H9 (cell line): ENCODE data around the gene C1QTNF2. TPM values are rescaled to one million over a fixed set of nuclear protein-coding genes. Genes with fewer than 3 reads are reported as not detected.
A peak's percentile ranks its signal among the peaks of the same experiment; 100 is the strongest.

Source experiments
- DNase-seq: peaks from one replicate; pipeline ENCODE4 v3.0.0-alpha.2; 2017
- H2AFZ ChIP-seq: one replicate; pipeline ENCODE4 v1.6.1; 2013; ENCODE audit warnings: mild to moderate bottlenecking, low read length, control low read depth, moderate library complexity
- H2AK5ac ChIP-seq: 2 replicates; pipeline ENCODE4 v1.6.1; 2013; ENCODE audit warnings: low read length, control low read depth, mixed read lengths; ENCODE audit not compliant: insufficient read length
- H2BK120ac ChIP-seq: one replicate; pipeline ENCODE4 v1.6.1; 2013; ENCODE audit warnings: low read depth, mild to moderate bottlenecking, low read length, control low read depth, inconsistent platforms; ENCODE audit not compliant: poor library complexity, severe bottlenecking
- H2BK12ac ChIP-seq: 2 replicates; pipeline ENCODE4 v1.6.1; 2013; ENCODE audit warnings: low read length, control low read depth, mixed read lengths, low read depth; ENCODE audit not compliant: insufficient read length
- H2BK15ac ChIP-seq: 2 replicates; pipeline ENCODE4 v1.6.1; 2013; ENCODE audit warnings: low read depth, low read length, control low read depth
- H2BK20ac ChIP-seq: one replicate; pipeline ENCODE4 v1.6.1; 2013; ENCODE audit warnings: low read depth, mild to moderate bottlenecking, low read length, control low read depth, inconsistent platforms; ENCODE audit not compliant: poor library complexity, severe bottlenecking
- H2BK5ac ChIP-seq: 2 replicates; pipeline ENCODE4 v1.6.1; 2013; ENCODE audit warnings: low read length, control low read depth, mixed read lengths; ENCODE audit not compliant: insufficient read length
- H3K14ac ChIP-seq: 2 replicates; pipeline ENCODE4 v1.6.1; 2013; ENCODE audit warnings: low read length, control low read depth; ENCODE audit not compliant: insufficient read depth
- H3K18ac ChIP-seq: 2 replicates; pipeline ENCODE4 v1.6.1; 2013; ENCODE audit warnings: low read depth, mild to moderate bottlenecking, mixed read lengths, low read length, control low read depth; ENCODE audit not compliant: insufficient read length
- H3K23ac ChIP-seq: 2 replicates; pipeline ENCODE4 v1.6.1; 2013; ENCODE audit warnings: low read length, control low read depth, mixed read lengths, low read depth; ENCODE audit not compliant: insufficient read length
- H3K23me2 ChIP-seq: 2 replicates; pipeline ENCODE4 v1.6.1; 2013; ENCODE audit warnings: low read depth, mild to moderate bottlenecking, mixed read lengths, low read length, control low read depth; ENCODE audit not compliant: insufficient read length, poor library complexity, severe bottlenecking
- H3K27ac ChIP-seq: 2 replicates; pipeline ENCODE4 v1.5.1; 2013; ENCODE audit warnings: low read length, control low read depth, mixed read lengths, low read depth; ENCODE audit not compliant: insufficient read length
- H3K27me3 ChIP-seq: 2 replicates; pipeline ENCODE4 v1.6.1; 2013; ENCODE audit warnings: low read length, control low read depth, inconsistent platforms; ENCODE audit not compliant: insufficient read depth
- H3K4ac ChIP-seq: 2 replicates; pipeline ENCODE4 v1.6.1; 2013; ENCODE audit warnings: low read depth, mild to moderate bottlenecking, control low read depth, inconsistent platforms, low read length, moderate library complexity
- H3K4me1 ChIP-seq: 2 replicates; pipeline ENCODE4 v1.6.1; 2013; ENCODE audit warnings: low read length, control low read depth, inconsistent platforms; ENCODE audit not compliant: insufficient read depth
- H3K4me2 ChIP-seq: 2 replicates; pipeline ENCODE4 v1.6.1; 2013; ENCODE audit warnings: low read length, control low read depth, mixed read lengths; ENCODE audit not compliant: insufficient read length, insufficient read depth
- H3K56ac ChIP-seq: 2 replicates; pipeline ENCODE4 v1.6.1; 2013; ENCODE audit warnings: low read depth, mild to moderate bottlenecking, mixed read lengths, low read length, control low read depth; ENCODE audit not compliant: insufficient read length
- H3K79me1 ChIP-seq: 2 replicates; pipeline ENCODE4 v1.6.1; 2013; ENCODE audit warnings: low read depth, mild to moderate bottlenecking, moderate library complexity, low read length, control low read depth, inconsistent platforms; ENCODE audit not compliant: insufficient read depth, poor library complexity, severe bottlenecking
- H3K79me2 ChIP-seq: 2 replicates; pipeline ENCODE4 v1.6.1; 2013; ENCODE audit warnings: low read length, control low read depth, inconsistent platforms; ENCODE audit not compliant: insufficient read depth
- H3K9ac ChIP-seq: 2 replicates; pipeline ENCODE4 v1.6.1; 2013; ENCODE audit warnings: low read length, control low read depth, mixed read lengths; ENCODE audit not compliant: insufficient read length; ENCODE audit errors: extremely low read depth
- H3K9me3 ChIP-seq: one replicate; pipeline ENCODE4 v1.6.1; 2013; ENCODE audit warnings: low read depth, low read length, inconsistent platforms; ENCODE audit not compliant: control insufficient read depth
- H3T11ph ChIP-seq: one replicate; pipeline ENCODE4 v1.6.1; 2013; ENCODE audit warnings: mild to moderate bottlenecking, low read length, control low read depth, inconsistent platforms
- H4K20me1 ChIP-seq: one replicate; pipeline ENCODE4 v1.6.1; 2013; ENCODE audit not compliant: control insufficient read depth, insufficient read length, insufficient read depth
- H4K5ac ChIP-seq: 2 replicates; pipeline ENCODE4 v1.6.1; 2013; ENCODE audit warnings: low read depth, mild to moderate bottlenecking, mixed read lengths, low read length, control low read depth; ENCODE audit not compliant: insufficient read length
- H4K8ac ChIP-seq: replicated peaks from 2 replicates; pipeline ENCODE4 v1.6.1; 2013; ENCODE audit warnings: low read length, control low read depth, mixed read lengths, low read depth; ENCODE audit not compliant: insufficient read length
- H4K91ac ChIP-seq: 2 replicates; pipeline ENCODE4 v1.6.1; 2013; ENCODE audit warnings: low read depth, mild to moderate bottlenecking, moderate library complexity, mixed read lengths, low read length, control low read depth; ENCODE audit not compliant: insufficient read length
- H3K27ac Mint-ChIP-seq, 3 experiments: 2 replicates in 2 of 3; 3 replicates in 1 of 3; pipeline ENCODE4 v1.8.0; 2020 to 2021; ENCODE audit warnings: mixed read lengths in 3 of 3, mild to moderate bottlenecking in 1 of 3, moderate library complexity in 1 of 3
- H3K27me3 Mint-ChIP-seq: 2 replicates; pipeline ENCODE4 v1.8.0; 2021; ENCODE audit warnings: low read depth, mild to moderate bottlenecking, moderate library complexity, mixed read lengths
- H3K36me3 Mint-ChIP-seq, 3 experiments: 2 replicates in 2 of 3; 3 replicates in 1 of 3; pipeline ENCODE4 v1.8.0; 2020 to 2021; ENCODE audit warnings: low read depth in 3 of 3, mixed read lengths in 3 of 3; ENCODE audit not compliant: insufficient read depth in 1 of 3
- H3K4me1 Mint-ChIP-seq, 2 experiments: 2 replicates each; pipeline ENCODE4 v1.8.0; 2020; ENCODE audit warnings: mixed read lengths in 2 of 2
- H3K4me3 Mint-ChIP-seq, 2 experiments: 2 replicates in 1 of 2; 3 replicates in 1 of 2; pipeline ENCODE4 v1.8.0; 2020 to 2021; ENCODE audit warnings: mild to moderate bottlenecking in 2 of 2, mixed read lengths in 2 of 2, moderate library complexity in 1 of 2
- H3K9me3 Mint-ChIP-seq, 2 experiments: 2 replicates in 1 of 2; 3 replicates in 1 of 2; pipeline ENCODE4 v1.8.0; 2020; ENCODE audit warnings: mild to moderate bottlenecking in 2 of 2, mixed read lengths in 2 of 2, moderate library complexity in 1 of 2
- CTCF ChIP-seq: fragments of 200-600 bp; sonication (generic); conservative IDR thresholded peaks from 3 replicates; pipeline ENCODE4 v1.8.0; 2021; ENCODE audit warnings: antibody characterized with exemption, mild to moderate bottlenecking
- WGBS: extraction: QIAGEN DNeasy Blood & Tissue Kit; methylation state at CpG from one replicate; pipeline ENCODE4 v1.1.7; 2013; ENCODE audit warnings: missing lambda C conversion rate, low lambda C conversion rate, mixed read lengths; ENCODE audit not compliant: insufficient read length; ENCODE audit errors: extremely low coverage; 5-methylcytosine and 5-hydroxymethylcytosine counted together
- total RNA-seq: library from RNA; stranded (reverse); gene quantifications from 2 replicates; pipeline ENCODE4 v1.2.1, GENCODE V29; 2021

The C1QTNF2 gene
- total RNA-seq, 1 experiment from 2014 or later: 0.59 TPM

GRCh38 chr5:160349935-160350303 lies 20.5 kb downstream of the C1QTNF2 start:
- no peaks in the 10 kb centered on the region for H3K79me1 ChIP-seq
- H2BK120ac ChIP-seq: no peak overlapping the region
- Mint-ChIP-seq H3K9me3 (no peaks in the 10 kb centered on the region), H3K27me3 (no peaks in the 10 kb centered on the region), H3K27ac (peak overlapping the region in 1 of 3 experiments; percentile 67; a peak in 1 of 7 replicates), H3K36me3 (no peaks in the 10 kb centered on the region), H3K4me3 (no peak overlapping the region), H3K4me1 (peaks cover 3 to 5% of the 10 kb centered on the region in 2 experiments)
- H3K9me3 ChIP-seq: no peaks in the 10 kb centered on the region
- no peak overlapping the region for H3K14ac ChIP-seq
- no peak for DNase-seq
- H3K4me2 ChIP-seq: no peak overlapping the region
- H4K91ac ChIP-seq: no peak overlapping the region
- no peaks in the 10 kb centered on the region for H3K27me3 ChIP-seq
- no peak overlapping the region for H2BK15ac ChIP-seq
- no peak overlapping the region for H3K9ac ChIP-seq
- no peak overlapping the region for H2AFZ ChIP-seq
- H3K27ac ChIP-seq: no peak overlapping the region
- H2BK12ac ChIP-seq: no peak overlapping the region
- no peak overlapping the region for H4K5ac ChIP-seq
- H3K4me1 ChIP-seq: peaks cover 1% of the 10 kb centered on the region; the same call in 1 of the 2 replicates
- no CpG with 5 or more reads among the region's 4 CpGs for WGBS
- H3K18ac ChIP-seq: no peak overlapping the region
- no peak overlapping the region for H3K23ac ChIP-seq
- H3K56ac ChIP-seq: no peak overlapping the region
- H4K8ac ChIP-seq: no peak overlapping the region
- H3K23me2 ChIP-seq: no peaks in the 10 kb centered on the region
- no peak overlapping the region for H2BK5ac ChIP-seq
- no peak for TF ChIP-seq CTCF
- no peak overlapping the region for H2AK5ac ChIP-seq
- H3K79me2 ChIP-seq: no peaks in the 10 kb centered on the region
- H3T11ph ChIP-seq: no peak overlapping the region
- no peaks in the 10 kb centered on the region for H4K20me1 ChIP-seq
- no peak overlapping the region for H3K4ac ChIP-seq
- H2BK20ac ChIP-seq: no peak overlapping the region
